ENCODE measurements around the gene HLA-DQA1.
"Not testable (repeated sequence)": the region's sequence is repeated elsewhere in the genome, so short reads cannot be mapped to it uniquely, and the experiment has no call there.

The HLA-DQA1 gene

DNA sequence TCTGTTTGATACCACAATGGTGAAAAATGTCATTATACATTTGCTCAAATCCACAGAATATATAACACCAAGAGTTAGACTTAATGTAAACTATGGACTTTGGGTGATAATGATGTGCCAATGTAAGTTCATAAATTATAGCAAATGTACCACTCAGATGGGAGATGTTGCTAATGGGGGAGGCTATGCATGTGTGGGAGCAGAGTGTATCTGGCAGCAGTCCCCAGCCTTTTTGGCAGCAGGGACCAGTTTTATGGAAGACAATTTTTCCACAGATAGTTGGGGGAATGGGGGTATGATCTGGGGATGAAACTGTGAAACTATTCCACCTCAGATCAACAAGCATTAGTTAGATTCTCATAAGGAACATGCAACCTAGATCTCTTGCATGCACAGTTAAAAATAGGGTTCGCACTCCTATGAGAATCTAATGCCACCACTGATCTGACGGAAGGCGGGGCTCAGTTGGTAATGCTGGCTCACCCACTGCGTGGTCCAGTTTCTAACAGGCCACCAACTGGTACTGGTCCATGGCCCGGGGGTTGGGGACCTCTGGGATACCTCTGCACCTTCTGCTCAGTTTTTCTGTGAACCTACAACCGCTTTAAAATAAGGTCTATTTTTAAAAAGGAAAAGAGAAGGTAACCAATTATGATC is 8.0 kb downstream of the HLA-DQA1 start:
- no peaks in the 10 kb centered on the region for H3K27me3 ChIP-seq (ENCODE audit: insufficient read depth, poor library complexity, severe bottlenecking)
- no peaks in the 10 kb centered on the region for H3K9me3 ChIP-seq (ENCODE audit: severe bottlenecking)
- no peak overlapping the region for H3K27ac ChIP-seq (ENCODE audit: poor library complexity, severe bottlenecking)
- no peak for TF ChIP-seq CTCF (IDR thresholded peaks at IDR 0.05; ENCODE audit: poor library complexity, severe bottlenecking)
- no peaks in the 10 kb centered on the region for H3K4me1 ChIP-seq (ENCODE audit: insufficient read depth, poor library complexity, severe bottlenecking)
- H3K4me3 ChIP-seq (ENCODE audit: severe bottlenecking), result no peak overlapping the region
- DNase-seq (ENCODE audit: low spot score) (no peak), ATAC-seq (ENCODE audit: low read depth) (no peak)
- no peaks in the 10 kb centered on the region for H3K36me3 ChIP-seq (ENCODE audit: low read depth)

DNA sequence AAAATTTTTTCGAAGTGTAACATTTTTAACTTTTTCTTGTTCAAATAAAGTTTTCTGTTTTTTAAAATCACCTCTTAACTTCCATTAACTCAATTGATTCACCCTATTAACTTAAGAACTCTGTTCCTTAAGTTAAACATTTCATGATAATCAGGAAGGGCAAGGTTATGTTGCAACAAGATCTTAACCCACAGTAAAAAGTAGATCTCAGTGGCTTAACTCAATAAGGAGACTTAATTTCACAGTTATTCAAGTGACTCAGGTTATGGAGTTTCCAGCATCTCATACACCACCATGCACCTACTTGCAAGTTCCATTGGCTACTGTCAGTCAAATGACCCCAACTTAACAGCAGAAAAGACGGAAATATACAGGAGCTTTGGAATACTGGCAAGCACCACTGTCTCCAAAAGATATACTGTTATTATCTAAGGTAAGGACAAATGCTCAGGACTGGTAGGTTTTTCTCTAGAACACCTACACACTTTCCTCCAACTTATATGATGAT is 18.1 kb downstream of the HLA-DQA1 start:
- TF ChIP-seq CTCF (IDR thresholded peaks at IDR 0.05; ENCODE audit: poor library complexity, severe bottlenecking), result no peak
- Histone ChIP-seq H3K36me3 (ENCODE audit: low read depth) (no peaks in the 10 kb centered on the region), H3K27ac (ENCODE audit: poor library complexity, severe bottlenecking) (no peak overlapping the region), H3K4me3 (ENCODE audit: severe bottlenecking) (no peak overlapping the region), H3K9me3 (ENCODE audit: severe bottlenecking) (no peaks in the 10 kb centered on the region), H3K4me1 (ENCODE audit: insufficient read depth, poor library complexity, severe bottlenecking) (no peaks in the 10 kb centered on the region), H3K27me3 (ENCODE audit: insufficient read depth, poor library complexity, severe bottlenecking) (no peaks in the 10 kb centered on the region)
- DNase-seq (ENCODE audit: low spot score) (no peak), ATAC-seq (ENCODE audit: low read depth) (no peak)

DNA sequence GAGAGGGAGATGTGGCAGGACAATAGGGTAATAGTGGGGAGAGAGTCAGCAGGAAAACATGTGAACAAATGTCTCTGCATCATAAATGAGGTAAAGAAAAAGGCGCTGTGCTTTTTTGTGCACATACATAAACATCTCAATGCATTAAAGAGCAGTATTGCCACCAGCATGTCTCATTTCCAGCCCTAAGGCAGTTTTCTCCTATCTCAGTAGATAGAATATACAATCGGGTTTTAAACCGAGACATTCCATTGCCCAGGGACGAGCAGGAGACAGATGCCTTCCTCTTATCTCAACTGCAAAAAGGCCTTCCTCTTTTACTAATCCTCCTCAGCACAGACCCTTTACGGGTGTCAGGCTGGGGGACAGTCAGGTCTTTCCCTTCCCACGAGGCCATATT is 20.1 kb downstream of the HLA-DQA1 start:
- not testable (repeated sequence) for H3K36me3 ChIP-seq (ENCODE audit: low read depth); H3K27me3 ChIP-seq (ENCODE audit: insufficient read depth, poor library complexity, severe bottlenecking); H3K4me1 ChIP-seq (ENCODE audit: insufficient read depth, poor library complexity, severe bottlenecking); DNase-seq (ENCODE audit: low spot score); H3K4me3 ChIP-seq (ENCODE audit: severe bottlenecking); H3K27ac ChIP-seq (ENCODE audit: poor library complexity, severe bottlenecking); ATAC-seq (ENCODE audit: low read depth); H3K9me3 ChIP-seq (ENCODE audit: severe bottlenecking)

- not testable (repeated sequence) for DNase-seq (ENCODE audit: low spot score); H3K4me1 ChIP-seq (ENCODE audit: insufficient read depth, poor library complexity, severe bottlenecking)
Observed at GRCh38 chr6:32657819-32658218, 20.6 kb downstream of the HLA-DQA1 start.

GRCh38 chr6:32658268-32658897 is 21.2 kb downstream of the HLA-DQA1 start:
- TF ChIP-seq CTCF (IDR thresholded peaks at IDR 0.05; ENCODE audit: poor library complexity, severe bottlenecking), result no peak
- no peaks in the 10 kb centered on the region for H3K27me3 ChIP-seq (ENCODE audit: insufficient read depth, poor library complexity, severe bottlenecking)
- no peaks in the 10 kb centered on the region for H3K4me1 ChIP-seq (ENCODE audit: insufficient read depth, poor library complexity, severe bottlenecking)
- no peaks in the 10 kb centered on the region for H3K36me3 ChIP-seq (ENCODE audit: low read depth)
- ATAC-seq (ENCODE audit: low read depth), result no peak
- no peak for DNase-seq (ENCODE audit: low spot score)
- no peak overlapping the region for H3K27ac ChIP-seq (ENCODE audit: poor library complexity, severe bottlenecking)
- H3K9me3 ChIP-seq (ENCODE audit: severe bottlenecking), result no peaks in the 10 kb centered on the region
- no peak overlapping the region for H3K4me3 ChIP-seq (ENCODE audit: severe bottlenecking)

More at GRCh38 chr6:32657819-32658218, 20.6 kb downstream of the HLA-DQA1 start:
- not testable (repeated sequence) for H3K27ac ChIP-seq (ENCODE audit: poor library complexity, severe bottlenecking); H3K36me3 ChIP-seq (ENCODE audit: low read depth); H3K4me3 ChIP-seq (ENCODE audit: severe bottlenecking); H3K9me3 ChIP-seq (ENCODE audit: severe bottlenecking); H3K27me3 ChIP-seq (ENCODE audit: insufficient read depth, poor library complexity, severe bottlenecking); ATAC-seq (ENCODE audit: low read depth)
